H7 (cell line): ENCODE results near the gene BBOX1. TPM values are rescaled to one million over a fixed set of nuclear protein-coding genes. Genes with fewer than 3 reads are reported as not detected.
"Not testable (repeated sequence)": the region's sequence is repeated elsewhere in the genome, so short reads cannot be mapped to it uniquely, and the experiment has no call there.

Source experiments
- DNase-seq: peaks from one replicate; pipeline ENCODE4 v3.0.0; 2012
- H3K27me3 ChIP-seq: 2 replicates; pipeline ENCODE4 v1.6.0; 2011; ENCODE audit warnings: mild to moderate bottlenecking, low read length; ENCODE audit not compliant: control insufficient read depth, insufficient read depth
- H3K36me3 ChIP-seq: replicated peaks from 2 replicates; pipeline ENCODE4 v1.5.1; 2011; ENCODE audit warnings: low read length; ENCODE audit not compliant: control insufficient read depth, insufficient read depth
- H3K4me3 ChIP-seq: 2 replicates; pipeline ENCODE4 v1.5.1; 2011; ENCODE audit warnings: low read depth, mild to moderate bottlenecking, control low read depth, low read length, moderate library complexity; ENCODE audit not compliant: insufficient read depth
- total RNA-seq: library from RNA; depleted of rRNA; stranded (reverse); fragments of >200 nt; shearing (Covaris generic); gene quantifications from 2 replicates; pipeline ENCODE4 v1.2.3, GENCODE V29; 2014

Gene BBOX1
- total RNA-seq, 1 experiment from 2014 or later: not detected

GRCh38 chr11:27148506-27148905 is 107.9 kb downstream of the BBOX1 start:
- H3K27me3 ChIP-seq: no peaks in the 10 kb centered on the region
- H3K4me3 ChIP-seq: no peak overlapping the region
- no peaks in the 10 kb centered on the region for H3K36me3 ChIP-seq
- no peak for DNase-seq

- Histone ChIP-seq H3K27me3 (no peaks in the 10 kb centered on the region), H3K4me3 (no peak overlapping the region), H3K36me3 (no peaks in the 10 kb centered on the region)
- DNase-seq: no peak
These were observed 109.5 kb downstream of the BBOX1 start for GRCh38 chr11:27150098-27150497.

GRCh38 chr11:27153136-27153535 is 112.5 kb downstream of the BBOX1 start:
- Histone ChIP-seq H3K36me3 (no peaks in the 10 kb centered on the region), H3K4me3 (no peak overlapping the region), H3K27me3 (no peaks in the 10 kb centered on the region)
- no peak for DNase-seq

- Histone ChIP-seq H3K4me3 (no peak overlapping the region), H3K36me3 (no peaks in the 10 kb centered on the region)
- DNase-seq: peak; percentile 45
These were observed 118.1 kb downstream of the BBOX1 start for GRCh38 chr11:27158456-27159334.

GRCh38 chr11:27159335-27159679 is 118.7 kb downstream of the BBOX1 start:
- Histone ChIP-seq H3K36me3 (no peaks in the 10 kb centered on the region), H3K27me3 (no peaks in the 10 kb centered on the region), H3K4me3 (no peak overlapping the region)
- DNase-seq: no peak

More at GRCh38 chr11:27158456-27159334, 118.1 kb downstream of the BBOX1 start:
- no peaks in the 10 kb centered on the region for H3K27me3 ChIP-seq

- Histone ChIP-seq H3K27me3 (no peaks in the 10 kb centered on the region), H3K36me3 (no peaks in the 10 kb centered on the region), H3K4me3 (no peak overlapping the region)
- no peak for DNase-seq
These were observed 120.5 kb downstream of the BBOX1 start for GRCh38 chr11:27161071-27161470.

GRCh38 chr11:27162237-27162636 is 121.6 kb downstream of the BBOX1 start:
- H3K27me3 ChIP-seq: no peaks in the 10 kb centered on the region
- no peak for DNase-seq
- no peaks in the 10 kb centered on the region for H3K36me3 ChIP-seq
- H3K4me3 ChIP-seq: no peak overlapping the region

- DNase-seq: no peak
- H3K36me3 ChIP-seq: no peaks in the 10 kb centered on the region
- no peaks in the 10 kb centered on the region for H3K27me3 ChIP-seq
- H3K4me3 ChIP-seq: no peak overlapping the region
These were observed 125.5 kb downstream of the BBOX1 start for GRCh38 chr11:27166130-27166529.

- no peaks in the 10 kb centered on the region for H3K27me3 ChIP-seq
- no peak for DNase-seq
- H3K4me3 ChIP-seq: no peak overlapping the region
- H3K36me3 ChIP-seq: no peaks in the 10 kb centered on the region
These were observed 130.9 kb downstream of the BBOX1 start for GRCh38 chr11:27171376-27171958.

- DNase-seq: no peak
- H3K4me3 ChIP-seq: no peak overlapping the region
These were observed 132.9 kb downstream of the BBOX1 start for GRCh38 chr11:27173545-27173944.

GRCh38 chr11:27174021-27174420 is 133.4 kb downstream of the BBOX1 start:
- Histone ChIP-seq H3K36me3 (no peaks in the 10 kb centered on the region), H3K4me3 (no peak overlapping the region), H3K27me3 (no peaks in the 10 kb centered on the region)
- no peak for DNase-seq

More at GRCh38 chr11:27173545-27173944, 132.9 kb downstream of the BBOX1 start:
- H3K36me3 ChIP-seq: no peaks in the 10 kb centered on the region
- no peaks in the 10 kb centered on the region for H3K27me3 ChIP-seq

GRCh38 chr11:27174672-27175210 is 134.1 kb downstream of the BBOX1 start:
- H3K4me3 ChIP-seq: no peak overlapping the region
- no peak for DNase-seq
- no peaks in the 10 kb centered on the region for H3K27me3 ChIP-seq
- no peaks in the 10 kb centered on the region for H3K36me3 ChIP-seq

GRCh38 chr11:27175562-27175961 is 134.9 kb downstream of the BBOX1 start:
- not testable (repeated sequence) for H3K36me3 ChIP-seq, H3K4me3 ChIP-seq, H3K27me3 ChIP-seq, DNase-seq
